Ascending aorta (tissue), 2 donors: ENCODE measurements around the gene GABRG3. TPM values are rescaled to one million over a fixed set of nuclear protein-coding genes. Genes with fewer than 3 reads are reported as not detected.

Experiments
- DNase-seq, 2 donors: peaks; one replicate each; pipeline ENCODE4 v3.0.0-alpha.2; 2019; ENCODE audit warnings: low spot score in 2 of 2
- H3K27ac ChIP-seq, 2 donors: fragments of 200-600 bp; sonication (generic); one replicate each; pipeline ENCODE4 v1.5.1; 2016 to 2017; ENCODE audit warnings: mild to moderate bottlenecking in 1 of 2
- H3K27me3 ChIP-seq: fragments of 200-600 bp; sonication (generic); one replicate; pipeline ENCODE4 v1.5.1; 2017
- H3K36me3 ChIP-seq, 2 donors: fragments of 200-600 bp; sonication (generic); one replicate each; pipeline ENCODE4 v1.5.1; 2016
- H3K4me1 ChIP-seq, 2 donors: fragments of 200-600 bp; sonication (generic); one replicate each; pipeline ENCODE4 v1.5.1; 2016 to 2017; ENCODE audit warnings: mild to moderate bottlenecking in 1 of 2
- H3K4me3 ChIP-seq, 2 donors: fragments of 200-600 bp; sonication (generic); one replicate each; pipeline ENCODE4 v1.5.1; 2016 to 2017; ENCODE audit warnings: mild to moderate bottlenecking in 1 of 2
- H3K9me3 ChIP-seq, 2 donors: fragments of 200-600 bp; sonication (generic); one replicate each; pipeline ENCODE4 v1.5.1; 2016
- intact Hi-C: fragments of 100-400 bp; cut with DNase I; formaldehyde crosslinking; loops from one replicate; pipeline ENCODE4 v1.15.1; 2023
- total RNA-seq: library from RNA; depleted of rRNA; stranded (reverse); fragments of >200 nt; gene quantifications from one replicate; pipeline ENCODE4 v1.1.0, GENCODE V29; 2016
- TF ChIP-seq, protein P1 (sequence below), 3 experiments: fragments of 200-600 bp in 2 of 3; fragments of 450-650 bp in 1 of 3; sonication (generic) in 2 of 3; IDR thresholded peaks; one replicate each; pipeline ENCODE4 v1.5.1; 2016 to 2019; ENCODE audit warnings: antibody characterized with exemption in 3 of 3, mild to moderate bottlenecking in 1 of 3, moderate library complexity in 1 of 3

GABRG3 gene
- total RNA-seq, 1 donor from 2014 or later: not detected

DNA sequence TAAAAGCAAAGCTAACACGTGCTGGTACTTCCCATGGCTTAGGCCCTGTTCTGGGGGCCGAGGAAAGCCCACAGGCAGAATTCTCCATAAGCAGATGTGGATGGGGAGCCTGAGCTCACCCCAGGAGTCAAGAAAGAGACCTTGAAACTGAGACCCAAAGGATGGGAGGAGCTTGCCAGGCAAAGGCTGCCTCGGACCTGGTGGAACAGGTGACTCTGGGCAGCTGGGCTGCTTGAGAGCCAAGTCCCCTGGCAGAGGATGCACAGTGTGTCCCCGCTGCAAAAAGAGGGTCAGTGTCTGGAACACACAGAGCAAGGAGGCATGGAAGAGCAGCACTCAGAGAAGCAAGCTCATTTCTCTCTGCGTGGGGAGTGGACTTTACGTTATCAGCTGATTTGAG lies 528.7 kb downstream of the GABRG3 start:
- intact Hi-C loops: no loop called here
- no peaks in the 10 kb centered on the region for H3K27me3 ChIP-seq
- no peaks in the 10 kb centered on the region for H3K9me3 ChIP-seq
- TF ChIP-seq, protein P1, sequence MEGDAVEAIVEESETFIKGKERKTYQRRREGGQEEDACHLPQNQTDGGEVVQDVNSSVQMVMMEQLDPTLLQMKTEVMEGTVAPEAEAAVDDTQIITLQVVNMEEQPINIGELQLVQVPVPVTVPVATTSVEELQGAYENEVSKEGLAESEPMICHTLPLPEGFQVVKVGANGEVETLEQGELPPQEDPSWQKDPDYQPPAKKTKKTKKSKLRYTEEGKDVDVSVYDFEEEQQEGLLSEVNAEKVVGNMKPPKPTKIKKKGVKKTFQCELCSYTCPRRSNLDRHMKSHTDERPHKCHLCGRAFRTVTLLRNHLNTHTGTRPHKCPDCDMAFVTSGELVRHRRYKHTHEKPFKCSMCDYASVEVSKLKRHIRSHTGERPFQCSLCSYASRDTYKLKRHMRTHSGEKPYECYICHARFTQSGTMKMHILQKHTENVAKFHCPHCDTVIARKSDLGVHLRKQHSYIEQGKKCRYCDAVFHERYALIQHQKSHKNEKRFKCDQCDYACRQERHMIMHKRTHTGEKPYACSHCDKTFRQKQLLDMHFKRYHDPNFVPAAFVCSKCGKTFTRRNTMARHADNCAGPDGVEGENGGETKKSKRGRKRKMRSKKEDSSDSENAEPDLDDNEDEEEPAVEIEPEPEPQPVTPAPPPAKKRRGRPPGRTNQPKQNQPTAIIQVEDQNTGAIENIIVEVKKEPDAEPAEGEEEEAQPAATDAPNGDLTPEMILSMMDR (IDR thresholded peaks at IDR 0.05): no peak
- H3K4me1 ChIP-seq: no peaks in the 10 kb centered on the region
- H3K36me3 ChIP-seq: no peaks in the 10 kb centered on the region
- H3K27ac ChIP-seq: no peak overlapping the region
- H3K4me3 ChIP-seq: no peak overlapping the region
- no peak for DNase-seq

- no peaks in the 10 kb centered on the region for H3K27me3 ChIP-seq
- H3K36me3 ChIP-seq: no peaks in the 10 kb centered on the region
- H3K4me3 ChIP-seq: no peak overlapping the region
- H3K4me1 ChIP-seq: no peaks in the 10 kb centered on the region
- intact Hi-C loops: no loop called here
- DNase-seq: no peak
- TF ChIP-seq, protein P1 (IDR thresholded peaks at IDR 0.05): no peak
- H3K27ac ChIP-seq: no peak overlapping the region
- H3K9me3 ChIP-seq: no peaks in the 10 kb centered on the region
These were observed 529.2 kb downstream of the GABRG3 start for GRCh38 chr15:27500206-27500605.

- no peaks in the 10 kb centered on the region for H3K4me1 ChIP-seq
- H3K9me3 ChIP-seq: peaks cover 0 to 15% of the 10 kb centered on the region in 2 donors
- no peaks in the 10 kb centered on the region for H3K36me3 ChIP-seq
- TF ChIP-seq, protein P1 (IDR thresholded peaks at IDR 0.05): no peak
- no peaks in the 10 kb centered on the region for H3K27me3 ChIP-seq
- intact Hi-C loops: no loop called here
- H3K4me3 ChIP-seq: no peak overlapping the region
- no peak overlapping the region for H3K27ac ChIP-seq
- DNase-seq: no peak
These were observed 535.8 kb downstream of the GABRG3 start for GRCh38 chr15:27506752-27507151.

DNA sequence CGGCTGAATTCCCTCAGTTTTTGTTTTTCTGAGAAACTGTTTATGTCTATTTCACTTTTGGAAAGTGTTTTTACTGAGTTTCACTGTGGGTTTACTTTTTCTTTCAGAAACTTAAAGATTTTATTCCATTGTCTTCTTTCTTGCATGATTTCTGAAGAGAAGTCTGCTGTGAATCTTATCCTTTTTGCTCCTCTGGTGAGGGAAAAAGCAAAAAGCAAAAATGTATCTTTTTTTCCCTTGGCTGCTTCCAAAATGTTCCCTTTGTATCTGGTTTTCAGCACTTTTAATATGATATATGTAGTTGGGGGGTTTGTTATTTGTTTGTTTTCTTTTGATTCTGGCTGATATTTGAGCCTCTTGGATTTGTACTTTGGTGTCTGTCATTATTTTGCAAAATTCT lies 538.0 kb downstream of the GABRG3 start:
- Histone ChIP-seq H3K9me3 (peaks cover 0 to 15% of the 10 kb centered on the region in 2 donors), H3K4me3 (no peak overlapping the region), H3K27ac (no peak overlapping the region), H3K36me3 (no peaks in the 10 kb centered on the region), H3K4me1 (no peaks in the 10 kb centered on the region), H3K27me3 (no peaks in the 10 kb centered on the region)
- TF ChIP-seq, protein P1 (IDR thresholded peaks at IDR 0.05): no peak
- no peak for DNase-seq
- intact Hi-C loops: no loop called here

DNA sequence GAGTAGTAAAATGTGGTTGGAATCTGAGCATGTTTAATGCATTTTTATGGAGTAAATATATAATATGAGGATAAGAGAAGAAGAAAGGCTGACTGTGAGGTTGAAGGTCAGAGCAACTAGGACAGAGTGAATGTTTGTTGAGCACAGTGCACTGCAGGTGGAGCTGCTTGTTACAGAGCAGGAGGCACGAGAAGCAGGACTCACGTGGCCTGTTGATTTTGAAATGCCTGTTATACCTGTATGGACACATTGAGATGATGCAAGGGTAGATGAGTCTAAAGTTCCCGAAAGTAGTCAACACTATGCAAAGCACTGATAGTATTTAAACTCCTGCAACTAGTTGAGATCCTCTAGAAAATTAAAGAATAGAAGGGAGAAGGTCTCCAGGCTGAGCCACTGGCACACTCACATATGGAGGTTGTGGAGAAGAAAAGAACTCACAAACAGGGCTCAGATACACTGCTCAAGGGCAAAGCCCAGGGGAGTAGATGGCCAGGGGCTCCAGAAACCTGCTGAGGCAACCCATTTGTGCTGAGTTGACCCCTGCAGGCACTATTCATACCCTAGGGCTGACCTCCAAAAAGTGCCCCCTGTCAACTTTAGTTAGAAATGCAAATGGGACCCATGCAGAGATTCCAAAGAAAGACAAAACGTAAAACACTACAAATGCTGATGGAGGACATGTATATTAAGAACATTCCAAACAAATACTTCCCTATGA lies 541.5 kb downstream of the GABRG3 start:
- intact Hi-C loops: no loop called here

More for the DNA sequence above, 541.5 kb downstream of the GABRG3 start:
- Histone ChIP-seq H3K27ac (no peak overlapping the region), H3K36me3 (no peaks in the 10 kb centered on the region), H3K4me3 (no peak overlapping the region), H3K4me1 (no peaks in the 10 kb centered on the region), H3K27me3 (no peaks in the 10 kb centered on the region), H3K9me3 (peaks cover 0 to 15% of the 10 kb centered on the region in 2 donors)
- TF ChIP-seq, protein P1 (IDR thresholded peaks at IDR 0.05): no peak
- no peak for DNase-seq
